Renal cortical epithelial cell (primary cell): Measurements from ENCODE around the gene FAM107B. TPM values are rescaled to one million over a fixed set of nuclear protein-coding genes. Genes with fewer than 3 reads are reported as not detected.

Experiments used
- DNase-seq: peaks from one replicate; pipeline ENCODE4 v3.0.0-alpha.2; 2011; ENCODE audit warnings: low read depth
- total RNA-seq: library from RNA; depleted of rRNA; stranded (reverse); fragments of >200 nt; gene quantifications from 2 replicates; pipeline ENCODE4 v1.2.3, GENCODE V29; 2014

FAM107B gene
- total RNA-seq, 1 donor from 2014 or later = 127 TPM

- no peak for DNase-seq
Observed at GRCh38 chr10:14539176-14539575, 235.5 kb downstream of the FAM107B start.

- DNase-seq = peak; percentile 54
Observed at GRCh38 chr10:14536241-14537213, 238.2 kb downstream of the FAM107B start.

- no peak for DNase-seq
Observed at GRCh38 chr10:14535457-14536130, 239.1 kb downstream of the FAM107B start.

- no peak for DNase-seq
Observed at GRCh38 chr10:14534152-14534551, 240.5 kb downstream of the FAM107B start.

GRCh38 chr10:14533295-14533694 is 241.4 kb downstream of the FAM107B start:
- DNase-seq = no peak

- peak; percentile 96 for DNase-seq
Observed at GRCh38 chr10:14532473-14533251, 242.0 kb downstream of the FAM107B start.

GRCh38 chr10:14531974-14532373 is 242.7 kb downstream of the FAM107B start:
- DNase-seq = peak; percentile 50

- DNase-seq = no peak
Observed at GRCh38 chr10:14530465-14530864, 244.2 kb downstream of the FAM107B start.

GRCh38 chr10:14529351-14529750 is 245.3 kb downstream of the FAM107B start:
- DNase-seq = no peak

- no peak for DNase-seq
Observed at GRCh38 chr10:14528450-14528849, 246.2 kb downstream of the FAM107B start.

GRCh38 chr10:14527915-14528314 is 246.8 kb downstream of the FAM107B start:
- no peak for DNase-seq

GRCh38 chr10:14527134-14527844 is 247.4 kb downstream of the FAM107B start:
- no peak for DNase-seq

GRCh38 chr10:14526326-14526725 is 248.4 kb downstream of the FAM107B start:
- DNase-seq = no peak

GRCh38 chr10:14524691-14525324 is 249.9 kb downstream of the FAM107B start:
- DNase-seq = peak; percentile 40

- DNase-seq = peak; percentile 48
Observed at GRCh38 chr10:14523286-14523685, 251.4 kb downstream of the FAM107B start.

- no peak for DNase-seq
Observed at GRCh38 chr10:14519785-14520184, 254.9 kb downstream of the FAM107B start.

GRCh38 chr10:14518149-14518548 is 256.5 kb downstream of the FAM107B start:
- no peak for DNase-seq

- no peak for DNase-seq
Observed at GRCh38 chr10:14513123-14513522, 261.6 kb downstream of the FAM107B start.

- no peak for DNase-seq
Observed at GRCh38 chr10:14510346-14510745, 264.4 kb downstream of the FAM107B start.

- no peak for DNase-seq
Observed at GRCh38 chr10:14508725-14509124, 266.0 kb downstream of the FAM107B start.

GRCh38 chr10:14507781-14508180 is 266.9 kb downstream of the FAM107B start:
- no peak for DNase-seq
